ENCODE results near the gene SEC22A.

GRCh38 chr3:123310186-123310585, 108.4 kb downstream of the SEC22A start:
- no peak for TF ChIP-seq EP300 (IDR thresholded peaks at IDR 0.05; ENCODE audit: borderline replicate concordance in 1 of 2, low read depth in 1 of 2, low read length in 1 of 2)
- no peak for TF ChIP-seq CTCF (IDR thresholded peaks at IDR 0.05)
- no peak for TF ChIP-seq MAX (IDR thresholded peaks at IDR 0.05; ENCODE audit: low read depth)
- TF ChIP-seq POLR2AphosphoS5 (IDR thresholded peaks at IDR 0.05; ENCODE audit: low read depth, low read length), result no peak
- no peak for TF ChIP-seq REST (IDR thresholded peaks at IDR 0.05; ENCODE audit: low read depth, low read length)
- TF ChIP-seq YY1 (IDR thresholded peaks at IDR 0.05; ENCODE audit: low read depth), result no peak
- no peak for TF ChIP-seq MEF2A (IDR thresholded peaks at IDR 0.05; ENCODE audit: borderline replicate concordance, low read depth)

Data from SK-N-SH (cell line).